GM12878 (cell line): ENCODE data around the gene CCDC88C. TPM values are rescaled to one million over a fixed set of nuclear protein-coding genes. Genes with fewer than 3 reads are reported as not detected.

Experiments
- ATAC-seq: fragments of 200-7000 bp; cut with Tn5 transposase; 3 replicates; pipeline ENCODE4 v1.9.1; 2020; ENCODE audit warnings: mild to moderate bottlenecking, moderate library complexity
- BruUV-seq: library from RNA; stranded (reverse); fragments of 400-500 nt; replicated peaks from 2 replicates; lab custom pipeline; 2021; lab: Mats Ljungman, UMichigan
- CTCF ChIA-PET: fragments of 300-600 bp; sonication (Branson Sonifier 250); formaldehyde crosslinking; extraction: SDS; loops from one replicate; lab custom pipeline; 2021; ENCODE audit warnings: inconsistent platforms; lab: Yijun Ruan, JAX
- POLR2A ChIA-PET: fragments of 350-600 bp; formaldehyde crosslinking; extraction: SDS; loops from one replicate; lab custom pipeline; 2021; ENCODE audit warnings: inconsistent platforms; lab: Charles Lee
- RAD21 ChIA-PET: fragments of 300-600 bp; sonication (Branson Sonifier 250); formaldehyde crosslinking; loops from one replicate; lab custom pipeline; 2023; ENCODE audit warnings: antibody characterized with exemption; ENCODE audit not compliant: unreplicated experiment; lab: Charles Lee
- SMC1A ChIA-PET: fragments of 300-600 bp; sonication (Branson Sonifier 250); formaldehyde crosslinking; loops from one replicate; lab custom pipeline; 2023; ENCODE audit not compliant: unreplicated experiment, uncharacterized antibody; lab: Charles Lee
- DNase-seq: peaks from one replicate; pipeline ENCODE4 v3.0.0-alpha.2; 2011; ENCODE audit warnings: low read depth, low spot score
- FAIRE-seq: peaks from 3 replicates; lab custom pipeline; 2011; peaks lifted over from hg19 to GRCh38; lab: Jason Lieb, UNC
- H2AFZ ChIP-seq: 2 replicates; pipeline ENCODE4 v1.6.0; 2011; ENCODE audit warnings: low read depth, low read length, control low read depth; ENCODE audit not compliant: control insufficient read depth
- H3K27ac ChIP-seq: 2 replicates; pipeline ENCODE4 v1.5.1; 2011; ENCODE audit warnings: control low read depth; ENCODE audit not compliant: control insufficient read depth, insufficient read depth
- H3K27me3 ChIP-seq, 2 experiments: replicated peaks in 1 of 2; 2 replicates each; pipeline versions ENCODE4 v1.6.0 to v1.6.1; 2011; ENCODE audit warnings: low read length in 1 of 2; ENCODE audit not compliant: control insufficient read depth in 2 of 2, insufficient read depth in 2 of 2
- H3K36me3 ChIP-seq, 2 experiments: 2 replicates each; pipeline ENCODE4 v1.5.1; 2011; ENCODE audit warnings: low read length in 1 of 2; ENCODE audit not compliant: control insufficient read depth in 2 of 2, insufficient read depth in 2 of 2
- H3K4me1 ChIP-seq: 2 replicates; pipeline ENCODE4 v1.6.1; 2011; ENCODE audit warnings: mild to moderate bottlenecking, low read length, moderate library complexity, mixed read lengths; ENCODE audit not compliant: control insufficient read depth, insufficient read depth
- H3K4me2 ChIP-seq: 2 replicates; pipeline ENCODE4 v1.6.0; 2011; ENCODE audit warnings: control low read depth; ENCODE audit not compliant: control insufficient read depth, insufficient read depth
- H3K4me3 ChIP-seq: fragments of 200-600 bp; sonication (generic); 2 replicates; pipeline ENCODE4 v1.5.1; 2016
- H3K79me2 ChIP-seq: 2 replicates; pipeline ENCODE4 v1.6.0; 2011; ENCODE audit warnings: low read length; ENCODE audit not compliant: control insufficient read depth, insufficient read depth
- H3K9ac ChIP-seq: 2 replicates; pipeline ENCODE4 v1.8.0; 2011; ENCODE audit warnings: low read length, control low read depth, mixed read lengths; ENCODE audit not compliant: control insufficient read depth, insufficient read depth
- H3K9me3 ChIP-seq: replicated peaks from 3 replicates; pipeline ENCODE4 v1.5.1; 2011; ENCODE audit warnings: mild to moderate bottlenecking, low read length; ENCODE audit not compliant: control insufficient read depth, insufficient read depth
- H4K20me1 ChIP-seq: 2 replicates; pipeline ENCODE4 v1.6.0; 2011; ENCODE audit not compliant: control insufficient read depth, insufficient read depth
- ATF3 ChIP-seq: IDR thresholded peaks from 2 replicates; pipeline ENCODE4 v1.6.1; 2011; ENCODE audit warnings: low read depth, mild to moderate bottlenecking, low read length, moderate library complexity, borderline replicate concordance; ENCODE audit errors: extremely low read depth
- ATF7 ChIP-seq: fragments of 450-650 bp; IDR thresholded peaks from 2 replicates; pipeline ENCODE4 v1.6.1; 2016; ENCODE audit warnings: low read depth, mild to moderate bottlenecking
- CHD2 ChIP-seq: IDR thresholded peaks from 2 replicates; pipeline ENCODE4 v1.6.1; 2011; ENCODE audit warnings: low read depth, low read length, improper control_type of control experiment, borderline replicate concordance
- CREB1 ChIP-seq: IDR thresholded peaks from 2 replicates; pipeline ENCODE4 v1.6.1; 2012; ENCODE audit warnings: low read depth, mild to moderate bottlenecking, inconsistent platforms
- CUX1 ChIP-seq: IDR thresholded peaks from 2 replicates; pipeline ENCODE4 v1.6.1; 2012; ENCODE audit warnings: improper control_type of control experiment, low read depth, low read length; ENCODE audit not compliant: insufficient replicate concordance
- EP300 ChIP-seq, 2 experiments: fragments of 150-350 bp in 1 of 2; IDR thresholded peaks; 2 replicates each; pipeline ENCODE4 v1.6.1; 2011 to 2012; ENCODE audit warnings: low read depth in 2 of 2, low read length in 2 of 2, borderline replicate concordance in 1 of 2, improper control_type of control experiment in 1 of 2, inconsistent platforms in 1 of 2; ENCODE audit not compliant: control insufficient read depth in 1 of 2
- EZH2 ChIP-seq: IDR thresholded peaks from 2 replicates; pipeline ENCODE4 v1.6.1; 2012; ENCODE audit warnings: low read depth, mild to moderate bottlenecking, control low read depth, inconsistent platforms, low read length, borderline replicate concordance; ENCODE audit not compliant: control insufficient read depth
- SMAD1 ChIP-seq: fragments of 450-650 bp; IDR thresholded peaks from 2 replicates; pipeline ENCODE4 v1.6.1; 2018; ENCODE audit warnings: mild to moderate bottlenecking, low read depth; ENCODE audit not compliant: partially characterized antibody
- TCF3 ChIP-seq: IDR thresholded peaks from 2 replicates; pipeline ENCODE4 v1.6.1; 2012; ENCODE audit warnings: low read depth, mild to moderate bottlenecking, low read length, borderline replicate concordance; ENCODE audit not compliant: insufficient read depth
- USF1 ChIP-seq: IDR thresholded peaks from 2 replicates; pipeline ENCODE4 v1.6.1; 2011; ENCODE audit warnings: borderline replicate concordance, low read depth, mild to moderate bottlenecking, moderate library complexity, mixed read lengths, low read length; ENCODE audit not compliant: insufficient read depth; ENCODE audit errors: extremely low read length
- USF2 ChIP-seq: IDR thresholded peaks from 2 replicates; pipeline ENCODE4 v1.6.1; 2011; ENCODE audit warnings: low read depth, low read length, improper control_type of control experiment, borderline replicate concordance
- ZNF217 ChIP-seq: fragments of 450-650 bp; IDR thresholded peaks from 2 replicates; pipeline ENCODE4 v1.6.1; 2017; ENCODE audit warnings: antibody characterized with exemption, mild to moderate bottlenecking
- WGBS: methylation state at CpG from one replicate; pipeline ENCODE4 v1.1.6; 2016; ENCODE audit warnings: low lambda C conversion rate; ENCODE audit not compliant: insufficient replicate concordance, insufficient coverage; ENCODE audit errors: missing lambda C conversion rate; 5-methylcytosine and 5-hydroxymethylcytosine counted together
- in situ Hi-C: fragments of 300-500 bp; cut with MboI; formaldehyde crosslinking; loops from 9 replicates; pipeline ENCODE4 v1.14.3; 2018; ENCODE audit warnings: mixed read lengths
- intact Hi-C: fragments of 100-400 bp; cut with micrococcal nuclease; formaldehyde crosslinking; loops from one replicate; pipeline ENCODE4 v1.14.2; 2022; ENCODE audit not compliant: unreplicated experiment
- polyA plus RNA-seq, 11 experiments: library from polyadenylated mRNA; depleted of rRNA in 4 of 11; unstranded in 6 of 11; stranded (reverse) in 5 of 11; fragments of >200 nt; fragmentation: Nextera tagmentation in 4 of 11; fragmentation: Illumina TruSeq in 1 of 11; extraction: Ambion mirVana in 4 of 11; extraction: Trizol in 1 of 11; gene quantifications; 1 replicate in 1 of 11; 2 replicates in 10 of 11; pipeline versions ENCODE4 v1.2.1 to v1.2.3, GENCODE V29; 2011 to 2016; ENCODE audit warnings: inconsistent platforms in 2 of 11, missing spikeins in 2 of 11, low read depth in 1 of 11
- total RNA-seq, 4 experiments: library from RNA; depleted of rRNA in 3 of 4; stranded (reverse); fragments of >200 nt in 3 of 4; fragmentation: Illumina TruSeq in 1 of 4; extraction: Trizol in 1 of 4; gene quantifications; 2 replicates each; pipeline versions ENCODE4 v1.2.1 to v1.2.3, GENCODE V29; 2013 to 2021

CCDC88C gene
- total and polyA plus RNA-seq, 10 of the 15 experiments (the other 5 are each of a cell fraction or from before 2014, with no cell fraction given): 4.0 to 79.6 (median 36.6) TPM

GRCh38 chr14:91295851-91296796 is 121.5 kb downstream of the CCDC88C start:
- no TSS peak for BruUV-seq
- ChIA-PET CTCF (interaction anchor here (1.1 to 2.3 kb wide), 4 partner anchors 119 to 131 kb away, joined by 3 to 7 read pairs (median 5); no protein-coding TSS in a partner anchor), POLR2A (no interaction called here), SMC1A (no interaction called here), RAD21 (no interaction called here)
- in situ Hi-C loops: no loop called here
- no peak for FAIRE-seq
- Histone ChIP-seq H3K36me3 (peaks cover 42 to 71% of the 10 kb centered on the region in 2 experiments), H3K9me3 (no peaks in the 10 kb centered on the region), H3K4me2 (no peak overlapping the region), H3K27ac (no peak overlapping the region), H3K79me2 (no peaks in the 10 kb centered on the region), H3K4me3 (no peak overlapping the region), H3K4me1 (no peaks in the 10 kb centered on the region), H3K9ac (no peak overlapping the region), H4K20me1 (peaks cover 2% of the 10 kb centered on the region; the same call in 1 of the 2 replicates), H2AFZ (no peak overlapping the region), H3K27me3 (no peaks in the 10 kb centered on the region)
- WGBS: 98% methylated on average over 22 of the region's 23 CpGs
- DNase-seq: no peak
- intact Hi-C loops: no loop called here
- ATAC-seq: no peak
- no peak for TF ChIP-seq SMAD1
- no peak for TF ChIP-seq USF2
- no peak for TF ChIP-seq EP300 (IDR thresholded peaks at IDR 0.05; ENCODE audit: borderline replicate concordance in 1 of 2, control insufficient read depth in 1 of 2, low read depth in 2 of 2, low read length in 2 of 2)
- TF ChIP-seq TCF3: no peak
- no peak for TF ChIP-seq CREB1
- TF ChIP-seq CUX1: no peak
- TF ChIP-seq ATF7: no peak
- no peak for TF ChIP-seq ATF3
- no peak for TF ChIP-seq CHD2
- no peak for TF ChIP-seq ZNF217
- TF ChIP-seq USF1: no peak
- no peak for TF ChIP-seq EZH2
